Measurements from ENCODE around the gene SLC44A1.

Gene SLC44A1

GRCh38 chr9:105338308-105338707, 93.9 kb downstream of the SLC44A1 start:
- DNase-seq (ENCODE audit: low spot score), result no peak

- no peak for DNase-seq (ENCODE audit: low spot score)
Measured at GRCh38 chr9:105339849-105340248, 95.4 kb downstream of the SLC44A1 start.

GRCh38 chr9:105341434-105342146, 97.1 kb downstream of the SLC44A1 start:
- DNase-seq (ENCODE audit: low spot score), result no peak

GRCh38 chr9:105342147-105342505, 97.7 kb downstream of the SLC44A1 start:
- DNase-seq (ENCODE audit: low spot score), result no peak

- no peak for DNase-seq (ENCODE audit: low spot score)
Measured at GRCh38 chr9:105344283-105344682, 99.8 kb downstream of the SLC44A1 start.

DNA sequence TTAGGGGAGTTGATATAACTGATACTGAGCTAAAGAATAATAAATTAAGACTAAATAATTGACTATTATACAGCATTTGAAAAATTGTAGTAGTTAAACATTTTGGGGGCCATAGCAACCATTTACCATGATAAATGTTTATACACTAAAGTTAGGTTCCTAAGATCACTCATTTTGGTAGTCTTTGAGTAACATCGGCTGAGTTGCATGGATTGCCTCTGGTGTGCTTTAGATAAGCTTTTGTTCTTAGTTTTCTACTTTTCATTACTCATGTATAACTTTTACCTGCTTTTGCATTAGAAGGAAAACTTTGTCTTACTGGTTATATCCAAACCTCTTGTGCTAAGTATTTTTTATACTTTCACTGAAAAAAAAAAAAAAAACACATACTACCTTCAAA, 101.2 kb downstream of the SLC44A1 start:
- no peak for DNase-seq (ENCODE audit: low spot score)

DNA sequence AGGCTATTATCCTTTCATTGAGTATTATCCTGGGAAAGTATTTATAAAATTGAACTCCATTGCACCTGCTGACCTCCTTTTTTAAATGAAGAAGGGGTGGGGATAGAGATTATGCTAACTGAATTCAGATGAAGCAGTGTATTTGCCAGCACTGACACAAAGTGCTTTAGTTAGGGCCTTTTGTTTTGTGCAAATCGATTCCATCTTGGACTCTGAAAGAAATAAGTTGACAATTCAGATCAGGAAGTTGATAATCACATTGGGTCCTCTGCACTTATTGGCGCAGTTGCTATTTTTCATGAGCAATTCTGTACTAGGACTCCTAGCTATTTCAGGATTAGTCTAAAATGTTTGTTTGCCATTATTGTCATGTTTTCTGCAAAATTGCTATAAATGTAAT, 101.8 kb downstream of the SLC44A1 start:
- DNase-seq (ENCODE audit: low spot score), result no peak

DNA sequence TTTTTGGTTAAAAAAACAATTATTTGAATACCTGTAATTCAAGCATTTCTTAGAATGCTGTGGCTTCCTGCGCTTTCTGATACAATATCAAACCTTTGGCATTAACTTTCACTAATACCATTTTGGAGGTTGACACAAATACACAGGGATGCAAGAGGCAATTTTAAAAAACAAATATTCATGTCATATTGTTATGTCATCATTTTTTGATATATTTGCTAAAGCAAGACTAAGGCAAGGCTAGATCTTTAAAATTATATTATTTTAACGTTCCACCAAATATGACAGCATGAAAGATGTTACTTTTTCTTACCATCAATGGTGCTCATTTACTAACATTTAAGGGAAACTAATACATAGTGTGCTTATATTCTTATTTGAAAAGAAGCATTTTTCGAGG, 110.0 kb downstream of the SLC44A1 start:
- DNase-seq (ENCODE audit: low spot score), result no peak

- no peak for DNase-seq (ENCODE audit: low spot score)
Measured at GRCh38 chr9:105355781-105356180, 111.3 kb downstream of the SLC44A1 start.

DNA sequence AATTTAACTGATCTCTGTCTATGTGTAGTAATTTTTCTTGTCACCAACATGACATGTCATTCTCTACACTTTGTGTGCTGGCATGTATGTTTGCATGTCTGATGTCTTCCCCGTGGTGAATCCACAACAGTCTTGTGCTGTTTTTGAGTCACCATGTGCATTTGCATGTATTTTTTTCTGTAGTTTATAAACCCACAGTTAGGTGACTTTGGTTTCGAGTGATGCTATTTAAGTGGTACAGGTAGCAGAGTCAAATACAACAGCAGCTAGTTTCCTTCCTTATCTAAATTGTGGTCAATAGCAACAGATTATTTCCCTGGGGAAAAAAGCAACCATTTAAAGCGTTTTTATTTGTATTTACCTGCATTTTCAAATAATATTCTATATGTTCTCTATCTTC, 113.5 kb downstream of the SLC44A1 start:
- DNase-seq (ENCODE audit: low spot score), result no peak

- no peak for DNase-seq (ENCODE audit: low spot score)
Measured at GRCh38 chr9:105359892-105360291, 115.4 kb downstream of the SLC44A1 start.

- no peak for DNase-seq (ENCODE audit: low spot score)
Measured at GRCh38 chr9:105360344-105360743, 115.9 kb downstream of the SLC44A1 start.

GRCh38 chr9:105361873-105362272, 117.4 kb downstream of the SLC44A1 start:
- DNase-seq (ENCODE audit: low spot score), result no peak

GRCh38 chr9:105362470-105362869, 118.0 kb downstream of the SLC44A1 start:
- no peak for DNase-seq (ENCODE audit: low spot score)

- no peak for DNase-seq (ENCODE audit: low spot score)
Measured at GRCh38 chr9:105363837-105364236, 119.4 kb downstream of the SLC44A1 start.

DNA sequence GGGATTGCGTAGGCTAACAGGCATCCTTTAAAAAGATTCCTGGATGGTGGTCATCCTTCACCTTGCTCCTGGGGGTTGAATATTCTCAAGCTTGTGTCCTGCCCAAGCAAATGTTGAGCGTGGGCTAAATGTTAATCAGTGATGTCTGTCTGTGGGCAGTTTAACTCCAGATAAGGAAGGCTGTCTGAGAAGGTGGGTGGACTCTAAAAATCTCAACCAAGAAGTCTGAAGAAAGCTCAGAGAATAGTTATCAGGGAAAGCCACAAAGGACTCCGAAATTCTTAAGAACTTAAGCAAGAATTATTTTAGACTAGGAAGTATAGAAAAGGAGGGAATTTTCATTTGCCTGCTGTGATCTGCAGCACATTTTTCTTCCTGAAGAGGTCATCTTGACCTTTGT, 125.5 kb downstream of the SLC44A1 start:
- no peak for DNase-seq (ENCODE audit: low spot score)

DNA sequence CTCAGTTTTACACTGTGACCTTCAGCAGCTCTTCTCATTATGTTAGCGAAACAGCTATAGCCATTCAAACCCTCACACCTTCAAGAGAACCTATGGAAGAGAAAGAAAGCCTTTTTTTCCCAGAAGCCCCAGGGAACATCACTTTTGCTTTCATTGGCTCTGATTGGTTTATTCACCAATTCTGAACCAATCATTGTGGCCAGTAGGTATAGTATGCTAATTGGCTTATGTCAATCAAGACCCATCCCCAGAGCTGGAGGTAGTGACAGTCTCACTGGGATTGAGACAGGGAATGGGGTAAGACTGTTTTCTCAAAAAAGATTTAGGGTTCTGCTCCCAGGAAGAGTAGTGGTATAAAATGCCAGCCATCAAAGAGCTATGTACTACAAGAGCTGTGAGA, 129.3 kb downstream of the SLC44A1 start:
- no peak for DNase-seq (ENCODE audit: low spot score)

GRCh38 chr9:105375323-105375722, 130.9 kb downstream of the SLC44A1 start:
- no peak for DNase-seq (ENCODE audit: low spot score)

DNA sequence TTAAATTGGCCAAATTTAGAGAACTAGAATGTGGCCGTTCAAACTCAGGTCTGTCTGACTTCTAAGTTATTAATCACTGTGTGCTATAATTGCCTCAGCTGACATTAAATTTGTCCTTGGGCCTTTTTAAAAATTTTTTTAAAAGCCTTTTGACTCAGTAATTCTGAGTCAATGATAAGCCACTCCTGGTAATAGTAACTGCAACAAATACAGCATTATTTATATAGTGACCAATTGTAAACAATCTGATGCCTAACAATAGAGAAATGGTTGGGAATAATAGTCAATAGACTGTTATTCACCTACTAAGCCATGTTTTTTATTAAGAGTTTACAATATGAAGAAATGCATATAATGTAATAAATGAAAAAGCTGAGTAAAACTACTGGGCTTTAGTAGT, 132.4 kb downstream of the SLC44A1 start:
- DNase-seq (ENCODE audit: low spot score), result no peak

DNA sequence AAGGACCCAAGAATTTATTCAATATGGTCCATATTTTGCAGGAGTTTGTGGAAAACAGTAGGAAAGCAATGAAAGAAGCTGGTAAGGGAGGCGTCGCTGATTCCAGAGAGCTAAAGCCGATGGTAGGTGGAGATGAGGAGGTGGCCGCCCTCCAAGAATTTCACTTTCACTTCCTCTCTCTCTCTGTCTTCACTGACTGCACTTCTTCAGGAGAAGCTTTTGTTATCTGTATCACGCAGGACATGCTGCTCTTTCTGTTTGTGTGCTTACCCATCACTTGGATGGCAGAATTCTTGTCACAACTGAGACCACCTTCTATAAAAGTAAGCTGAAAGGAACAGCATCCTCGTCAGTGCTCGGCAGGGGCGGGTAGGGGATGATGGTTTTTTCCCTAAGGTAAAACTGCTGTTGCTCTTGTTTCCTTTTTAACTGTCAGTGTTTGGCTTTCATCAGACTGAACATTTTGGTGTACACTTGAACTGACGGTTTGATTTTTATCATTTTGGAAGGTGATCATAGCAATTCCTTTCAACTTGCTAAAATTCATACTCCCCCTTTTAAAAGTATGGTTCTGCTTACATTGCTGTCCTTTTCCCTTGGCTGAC, 141.0 kb downstream of the SLC44A1 start:
- peak; percentile 47 for DNase-seq (ENCODE audit: low spot score)

- DNase-seq (ENCODE audit: low spot score), result no peak
Measured at GRCh38 chr9:105389796-105390195, 145.3 kb downstream of the SLC44A1 start.

DNA sequence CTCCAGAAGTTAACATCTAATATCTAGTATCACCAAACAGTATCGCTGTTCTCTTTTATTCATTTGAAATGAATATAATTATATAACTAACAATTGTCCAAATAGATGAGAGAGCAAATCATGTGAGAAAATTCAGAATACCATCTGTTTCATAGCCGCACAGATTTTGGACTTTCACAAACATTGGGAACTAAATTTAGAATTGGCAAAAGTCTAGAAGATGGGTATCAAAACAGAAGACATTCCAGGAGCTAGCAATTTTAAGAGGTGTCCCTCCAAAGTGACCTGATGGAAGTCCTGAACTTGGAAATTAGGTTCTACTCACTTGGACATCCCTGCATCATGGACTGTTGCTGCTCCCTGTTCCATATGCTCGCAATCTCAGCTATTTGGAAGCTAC, 146.4 kb downstream of the SLC44A1 start:
- no peak for DNase-seq (ENCODE audit: low spot score)

DNA sequence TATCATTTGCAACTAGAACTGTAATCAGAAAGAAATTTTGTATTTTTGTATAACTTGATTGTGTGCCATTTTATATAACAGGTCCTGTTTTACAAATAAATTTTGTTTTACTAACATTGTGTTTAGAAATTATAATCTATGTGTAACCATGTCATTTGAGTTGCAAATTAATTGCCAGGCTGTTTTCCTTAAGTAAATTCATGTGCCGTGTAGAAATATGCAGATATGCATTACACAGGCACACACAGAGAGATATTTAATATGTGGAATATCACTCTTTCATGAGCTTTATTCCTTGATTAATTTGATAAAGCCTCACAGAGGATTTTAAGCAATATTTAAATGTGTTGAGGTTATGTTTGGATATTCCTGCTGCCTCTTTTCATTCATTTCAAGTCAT, 146.8 kb downstream of the SLC44A1 start:
- DNase-seq (ENCODE audit: low spot score), result no peak

- DNase-seq (ENCODE audit: low spot score), result no peak
Measured at GRCh38 chr9:105392531-105392930, 148.1 kb downstream of the SLC44A1 start.
